Activated B cell treated with CpG ODN at 0.5 μM for 24 hours (primary cell): ENCODE measurements around the gene SEC14L6. TPM values are rescaled to one million over a fixed set of nuclear protein-coding genes. Genes with fewer than 3 reads are reported as not detected.
"Not testable (repeated sequence)": the region's sequence is repeated elsewhere in the genome, so short reads cannot be mapped to it uniquely, and the experiment has no call there.

Experiments
- ATAC-seq: fragments of 200-7000 bp; cut with Tn5 transposase; one replicate; pipeline ENCODE4 v1.10.0; 2021; ENCODE audit warnings: low read depth, mild to moderate bottlenecking, moderate library complexity
- CTCF ChIA-PET: fragments of 350-600 bp; sonication (Branson Sonifier 250); formaldehyde crosslinking; loops from one replicate; lab custom pipeline; 2021; ENCODE audit warnings: antibody characterized with exemption; lab: Charles Lee
- POLR2A ChIA-PET: fragments of 350-600 bp; sonication (Branson Sonifier 250); formaldehyde crosslinking; loops from one replicate; lab custom pipeline; 2021; ENCODE audit warnings: antibody characterized with exemption; lab: Charles Lee
- DNase-seq: peaks from one replicate; pipeline ENCODE4 v3.0.0; 2022
- H3K27ac Mint-ChIP-seq: one replicate; pipeline ENCODE4 v1.8.0; 2020; ENCODE audit warnings: mixed read lengths
- H3K27me3 Mint-ChIP-seq: one replicate; pipeline ENCODE4 v1.8.0; 2021; ENCODE audit warnings: mixed read lengths
- H3K36me3 Mint-ChIP-seq: one replicate; pipeline ENCODE4 v1.8.0; 2021; ENCODE audit warnings: low read depth, mixed read lengths
- H3K4me1 Mint-ChIP-seq: one replicate; pipeline ENCODE4 v1.8.0; 2021; ENCODE audit warnings: mixed read lengths
- H3K4me3 Mint-ChIP-seq: one replicate; pipeline ENCODE4 v1.8.0; 2020; ENCODE audit warnings: mild to moderate bottlenecking, mixed read lengths
- H3K9me3 Mint-ChIP-seq: one replicate; pipeline ENCODE4 v1.8.0; 2020; ENCODE audit warnings: mixed read lengths
- intact Hi-C: fragments of 100-400 bp; cut with micrococcal nuclease; formaldehyde crosslinking; loops from one replicate; pipeline ENCODE4 v1.15.1; 2024
- total RNA-seq: library from RNA; stranded (reverse); gene quantifications from 2 replicates; pipeline ENCODE4 v1.2.3, GENCODE V29; 2022
- TF ChIP-seq, protein P1 (sequence below): fragments of 200-600 bp; IDR thresholded peaks from one replicate; pipeline ENCODE4 v1.8.0; 2022; ENCODE audit warnings: antibody characterized with exemption, mild to moderate bottlenecking

SEC14L6 gene
- total RNA-seq, 1 donor from 2014 or later, result not detected

GRCh38 chr22:30542811-30543188, 3.7 kb downstream of the SEC14L6 start:
- DNase-seq (no peak), ATAC-seq (no peak)
- intact Hi-C loops, result no loop called here
- TF ChIP-seq, protein P1, sequence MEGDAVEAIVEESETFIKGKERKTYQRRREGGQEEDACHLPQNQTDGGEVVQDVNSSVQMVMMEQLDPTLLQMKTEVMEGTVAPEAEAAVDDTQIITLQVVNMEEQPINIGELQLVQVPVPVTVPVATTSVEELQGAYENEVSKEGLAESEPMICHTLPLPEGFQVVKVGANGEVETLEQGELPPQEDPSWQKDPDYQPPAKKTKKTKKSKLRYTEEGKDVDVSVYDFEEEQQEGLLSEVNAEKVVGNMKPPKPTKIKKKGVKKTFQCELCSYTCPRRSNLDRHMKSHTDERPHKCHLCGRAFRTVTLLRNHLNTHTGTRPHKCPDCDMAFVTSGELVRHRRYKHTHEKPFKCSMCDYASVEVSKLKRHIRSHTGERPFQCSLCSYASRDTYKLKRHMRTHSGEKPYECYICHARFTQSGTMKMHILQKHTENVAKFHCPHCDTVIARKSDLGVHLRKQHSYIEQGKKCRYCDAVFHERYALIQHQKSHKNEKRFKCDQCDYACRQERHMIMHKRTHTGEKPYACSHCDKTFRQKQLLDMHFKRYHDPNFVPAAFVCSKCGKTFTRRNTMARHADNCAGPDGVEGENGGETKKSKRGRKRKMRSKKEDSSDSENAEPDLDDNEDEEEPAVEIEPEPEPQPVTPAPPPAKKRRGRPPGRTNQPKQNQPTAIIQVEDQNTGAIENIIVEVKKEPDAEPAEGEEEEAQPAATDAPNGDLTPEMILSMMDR, result no peak
- CTCF ChIA-PET, result no interaction called here
- no peak overlapping the region for H3K27ac Mint-ChIP-seq
- peaks cover 31% of the 10 kb centered on the region for H3K27me3 Mint-ChIP-seq
- POLR2A ChIA-PET, result no interaction called here
- no peaks in the 10 kb centered on the region for H3K9me3 Mint-ChIP-seq
- H3K36me3 Mint-ChIP-seq, result no peaks in the 10 kb centered on the region
- no peaks in the 10 kb centered on the region for H3K4me1 Mint-ChIP-seq
- no peak overlapping the region for H3K4me3 Mint-ChIP-seq

DNA sequence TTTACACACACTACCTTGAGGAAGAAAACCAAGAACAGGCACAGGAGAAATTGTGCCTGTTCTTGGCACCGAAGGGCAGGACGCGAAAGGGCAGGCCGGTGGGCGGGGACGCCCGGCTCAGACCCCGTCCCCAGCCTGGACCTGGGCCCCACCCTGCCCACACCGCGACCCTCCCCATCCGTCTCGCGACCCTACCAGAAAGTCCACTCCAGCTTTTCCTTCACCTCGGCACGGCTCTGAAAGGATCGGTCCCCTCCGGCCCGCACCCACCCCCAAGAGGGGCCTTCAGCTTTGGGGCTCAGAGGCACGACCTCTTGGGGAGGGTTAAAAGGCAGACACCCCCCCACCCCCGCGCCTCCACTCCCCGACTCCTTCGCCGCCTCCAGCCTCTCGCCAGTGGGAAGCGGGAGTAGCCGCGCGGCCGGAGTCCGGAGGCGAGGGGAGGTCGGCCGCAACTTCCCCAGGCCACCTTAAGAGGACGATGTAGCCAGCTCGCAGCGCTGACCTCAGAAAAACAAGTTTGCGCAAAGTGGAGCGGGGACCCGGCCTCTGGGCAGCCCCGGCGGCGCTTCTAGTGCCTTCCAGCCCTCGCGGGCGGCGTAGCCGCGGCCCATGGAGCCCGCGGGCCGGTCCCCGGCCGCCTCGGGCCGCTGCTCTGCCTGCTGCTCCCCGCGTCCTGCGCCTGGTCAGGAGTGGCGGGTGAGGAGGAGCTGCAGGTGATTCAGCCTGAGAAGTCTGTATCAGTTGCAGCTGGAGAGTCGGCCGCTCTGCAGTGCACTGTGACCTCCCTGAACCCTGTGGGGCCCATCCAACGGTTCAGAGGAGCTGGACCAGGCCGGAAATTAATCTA, 4.4 kb downstream of the SEC14L6 start:
- ChIA-PET POLR2A (no interaction called here), CTCF (no interaction called here)
- DNase-seq, result no peak
- no peak for ATAC-seq
- H3K4me3 Mint-ChIP-seq, result no peak overlapping the region
- intact Hi-C loops, result no loop called here
- no peak overlapping the region for H3K27ac Mint-ChIP-seq
- H3K9me3 Mint-ChIP-seq, result no peaks in the 10 kb centered on the region
- H3K4me1 Mint-ChIP-seq, result no peaks in the 10 kb centered on the region
- no peaks in the 10 kb centered on the region for H3K36me3 Mint-ChIP-seq
- peaks cover 31% of the 10 kb centered on the region for H3K27me3 Mint-ChIP-seq
- TF ChIP-seq, protein P1, result no peak

- ATAC-seq, intact Hi-C loops, H3K36me3 Mint-ChIP-seq, H3K9me3 Mint-ChIP-seq, CTCF ChIA-PET, POLR2A ChIA-PET, H3K4me1 Mint-ChIP-seq, H3K27ac Mint-ChIP-seq, H3K4me3 Mint-ChIP-seq, DNase-seq: not testable (repeated sequence)
- H3K27me3 Mint-ChIP-seq, result peaks cover 33% of the 10 kb centered on the region
Measured at GRCh38 chr22:30541511-30541910, 5.0 kb downstream of the SEC14L6 start.

DNA sequence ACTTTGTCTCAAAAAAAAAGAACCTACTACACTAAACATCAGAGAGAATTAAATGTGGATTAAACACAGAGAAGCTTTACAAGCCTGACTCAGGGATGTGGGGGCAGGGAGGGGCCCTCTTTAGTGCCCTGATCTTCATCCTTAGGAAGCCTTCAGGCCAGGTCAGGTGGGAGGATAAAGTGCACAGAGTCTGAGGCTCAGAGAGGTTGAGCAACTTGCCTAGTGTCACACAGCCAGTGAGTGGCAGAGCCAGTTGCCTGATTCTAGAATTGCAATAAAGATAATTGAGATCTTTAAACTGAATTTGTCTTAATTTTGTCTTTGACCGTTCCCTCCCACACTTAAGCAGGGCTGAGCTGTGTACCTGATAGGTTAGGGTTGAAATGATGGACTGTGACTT, 7.2 kb downstream of the SEC14L6 start:
- no peak for DNase-seq
- H3K27me3 Mint-ChIP-seq, result peaks cover 30% of the 10 kb centered on the region
- TF ChIP-seq, protein P1, result no peak
- H3K4me1 Mint-ChIP-seq, result no peaks in the 10 kb centered on the region
- H3K36me3 Mint-ChIP-seq, result no peaks in the 10 kb centered on the region
- POLR2A ChIA-PET, result no interaction called here
- CTCF ChIA-PET, result no interaction called here
- H3K4me3 Mint-ChIP-seq, result no peak overlapping the region
- ATAC-seq, result no peak
- no peaks in the 10 kb centered on the region for H3K9me3 Mint-ChIP-seq
- H3K27ac Mint-ChIP-seq, result no peak overlapping the region
- intact Hi-C loops, result no loop called here

- H3K36me3 Mint-ChIP-seq, result no peaks in the 10 kb centered on the region
- no peak for DNase-seq
- ChIA-PET CTCF (no interaction called here), POLR2A (no interaction called here)
- H3K9me3 Mint-ChIP-seq, result no peaks in the 10 kb centered on the region
- no peak overlapping the region for H3K27ac Mint-ChIP-seq
- no peaks in the 10 kb centered on the region for H3K4me1 Mint-ChIP-seq
- H3K27me3 Mint-ChIP-seq, result peaks cover 30% of the 10 kb centered on the region
- H3K4me3 Mint-ChIP-seq, result no peak overlapping the region
- no peak for ATAC-seq
- TF ChIP-seq, protein P1, result no peak
- intact Hi-C loops, result no loop called here
Measured at GRCh38 chr22:30538280-30538679, 8.3 kb downstream of the SEC14L6 start.
